Testis (tissue), 2 donors: ENCODE results near the gene MED12L.

Source experiments
- POLR2A ChIP-seq: fragments of 450-650 bp; IDR thresholded peaks from one replicate; pipeline ENCODE4 v1.6.1; 2017; ENCODE audit warnings: antibody characterized with exemption, mild to moderate bottlenecking, moderate library complexity
- TF ChIP-seq, protein P1 (sequence below), 3 experiments: fragments of 450-650 bp in 2 of 3; fragments of 200-600 bp in 1 of 3; sonication (generic) in 1 of 3; IDR thresholded peaks; one replicate each; pipeline ENCODE4 v1.5.1; 2016 to 2019; ENCODE audit warnings: antibody characterized with exemption in 3 of 3, mild to moderate bottlenecking in 2 of 3, moderate library complexity in 1 of 3

DNA sequence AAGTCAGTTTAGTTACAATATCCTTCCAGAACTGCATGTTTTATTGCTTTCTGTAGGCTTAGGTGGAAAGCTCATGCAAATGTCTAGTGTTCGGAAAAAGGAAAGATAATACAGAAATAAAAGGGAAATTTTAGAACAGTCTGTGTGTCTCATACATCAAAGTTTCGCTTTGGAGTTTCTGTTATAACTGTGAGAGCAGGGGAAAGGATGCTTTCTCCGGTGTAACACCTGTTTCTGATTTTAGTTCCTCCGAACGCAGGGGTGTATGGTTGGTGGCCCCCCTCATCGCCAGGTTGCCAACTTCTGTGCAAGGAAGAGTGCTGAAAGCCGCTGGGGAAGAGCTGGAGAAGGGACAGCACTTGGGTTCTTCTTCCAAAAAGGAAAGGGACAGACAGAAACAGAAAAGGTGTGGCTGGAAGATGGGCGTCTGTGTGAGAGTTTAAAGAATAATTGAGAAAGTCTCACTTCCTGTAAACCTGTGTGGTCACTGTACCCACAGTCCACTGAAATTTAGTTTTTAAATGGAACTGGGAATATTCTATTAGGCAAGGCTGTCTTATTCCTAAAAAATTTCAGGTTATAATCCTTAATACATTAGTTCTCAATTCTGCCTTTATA, 292.4 kb downstream of the MED12L start:
- TF ChIP-seq, protein P1, sequence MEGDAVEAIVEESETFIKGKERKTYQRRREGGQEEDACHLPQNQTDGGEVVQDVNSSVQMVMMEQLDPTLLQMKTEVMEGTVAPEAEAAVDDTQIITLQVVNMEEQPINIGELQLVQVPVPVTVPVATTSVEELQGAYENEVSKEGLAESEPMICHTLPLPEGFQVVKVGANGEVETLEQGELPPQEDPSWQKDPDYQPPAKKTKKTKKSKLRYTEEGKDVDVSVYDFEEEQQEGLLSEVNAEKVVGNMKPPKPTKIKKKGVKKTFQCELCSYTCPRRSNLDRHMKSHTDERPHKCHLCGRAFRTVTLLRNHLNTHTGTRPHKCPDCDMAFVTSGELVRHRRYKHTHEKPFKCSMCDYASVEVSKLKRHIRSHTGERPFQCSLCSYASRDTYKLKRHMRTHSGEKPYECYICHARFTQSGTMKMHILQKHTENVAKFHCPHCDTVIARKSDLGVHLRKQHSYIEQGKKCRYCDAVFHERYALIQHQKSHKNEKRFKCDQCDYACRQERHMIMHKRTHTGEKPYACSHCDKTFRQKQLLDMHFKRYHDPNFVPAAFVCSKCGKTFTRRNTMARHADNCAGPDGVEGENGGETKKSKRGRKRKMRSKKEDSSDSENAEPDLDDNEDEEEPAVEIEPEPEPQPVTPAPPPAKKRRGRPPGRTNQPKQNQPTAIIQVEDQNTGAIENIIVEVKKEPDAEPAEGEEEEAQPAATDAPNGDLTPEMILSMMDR (IDR thresholded peaks at IDR 0.05): no peak
- no peak for TF ChIP-seq POLR2A
